ENCODE results near the gene SSTR5.

- TF ChIP-seq CTCF (conservative IDR thresholded peaks at IDR 0.05) (no peak), EZH2 (IDR thresholded peaks at IDR 0.05; ENCODE audit: low read depth) (no peak)
These were observed 28.6 kb upstream of the SSTR5 start for GRCh38 chr16:1043881-1044451.
